Measurements from ENCODE around the gene ESYT1.

- TF ChIP-seq POLR2AphosphoS5 (IDR thresholded peaks at IDR 0.05; ENCODE audit: low read length) (no peak), CTCF (IDR thresholded peaks at IDR 0.05 in 2 of 3, conservative IDR thresholded peaks at IDR 0.05 in 1 of 3; ENCODE audit: control insufficient read depth in 2 of 3, extremely low read depth in 1 of 3, insufficient read depth in 1 of 3, low read depth in 3 of 3, low read length in 3 of 3) (no peak)
Measured at GRCh38 chr12:56169229-56169759, 41.2 kb downstream of the ESYT1 start.
